Suppressor macrophage (primary cell): Measurements from ENCODE around the gene SLC47A2.

Source experiments
- DNase-seq, 4 experiments: peaks; one replicate each; pipeline ENCODE4 v3.0.0-alpha.2; 2020 to 2022

SLC47A2 gene

DNA sequence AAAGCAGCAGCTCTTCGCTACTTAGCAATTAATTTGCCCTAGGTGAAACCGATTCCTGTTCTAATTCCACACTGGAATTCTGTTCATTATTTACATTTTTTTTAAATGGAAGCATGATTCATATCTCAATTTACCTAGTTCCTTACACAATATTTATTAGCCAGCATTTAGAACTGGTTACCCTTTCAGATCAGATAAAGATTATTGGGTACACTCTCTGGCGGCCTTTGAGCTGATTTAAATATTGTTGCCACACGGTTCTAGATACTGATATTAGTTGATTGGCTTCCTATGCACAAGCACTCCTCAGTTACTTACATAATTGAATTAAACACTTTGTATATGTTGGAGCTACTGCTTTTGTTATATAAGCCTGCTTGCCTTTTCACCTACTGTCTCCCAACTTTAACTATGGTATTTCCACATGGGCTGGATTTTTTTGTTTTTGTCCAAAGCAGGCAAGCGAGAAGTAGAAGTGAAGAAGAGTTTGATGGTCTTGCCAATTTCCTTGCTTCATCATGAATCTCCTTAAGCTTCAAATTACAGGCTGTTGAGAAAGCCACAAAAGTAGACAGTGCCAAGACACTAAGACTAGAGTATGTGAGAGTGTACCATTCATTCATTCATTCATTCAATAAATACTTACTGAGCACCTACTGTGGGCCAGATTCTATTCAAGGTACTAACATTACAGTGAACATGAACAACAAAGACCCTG lies 71.7 kb downstream of the SLC47A2 start:
- DNase-seq: no peak

DNA sequence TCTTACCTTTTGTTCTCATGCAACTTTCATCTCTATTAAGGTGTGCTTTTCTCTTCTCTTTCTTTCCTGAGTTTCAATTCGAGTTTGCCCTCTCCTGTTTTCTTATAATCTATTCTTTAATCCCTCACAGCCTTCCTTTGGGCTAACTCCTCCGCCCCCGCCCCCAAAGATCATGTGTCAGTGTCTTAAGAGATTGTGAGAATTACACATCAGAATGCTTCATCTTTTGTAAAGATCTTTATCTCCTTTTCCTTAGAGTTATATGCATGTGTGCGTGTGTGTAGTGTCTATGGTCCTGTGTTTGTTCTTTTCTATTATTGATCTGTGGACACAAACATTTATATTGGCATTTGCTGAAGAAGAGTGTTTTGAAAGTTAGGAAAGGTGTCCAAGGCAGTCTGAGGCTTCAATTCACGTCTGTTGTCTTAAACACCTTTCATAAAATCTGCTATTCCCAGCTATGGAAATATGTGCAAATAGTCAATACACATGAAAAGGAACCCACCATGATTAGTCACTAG lies 74.0 kb downstream of the SLC47A2 start:
- peak in 2 of 4 experiments; percentile 31 to 46 for DNase-seq

DNA sequence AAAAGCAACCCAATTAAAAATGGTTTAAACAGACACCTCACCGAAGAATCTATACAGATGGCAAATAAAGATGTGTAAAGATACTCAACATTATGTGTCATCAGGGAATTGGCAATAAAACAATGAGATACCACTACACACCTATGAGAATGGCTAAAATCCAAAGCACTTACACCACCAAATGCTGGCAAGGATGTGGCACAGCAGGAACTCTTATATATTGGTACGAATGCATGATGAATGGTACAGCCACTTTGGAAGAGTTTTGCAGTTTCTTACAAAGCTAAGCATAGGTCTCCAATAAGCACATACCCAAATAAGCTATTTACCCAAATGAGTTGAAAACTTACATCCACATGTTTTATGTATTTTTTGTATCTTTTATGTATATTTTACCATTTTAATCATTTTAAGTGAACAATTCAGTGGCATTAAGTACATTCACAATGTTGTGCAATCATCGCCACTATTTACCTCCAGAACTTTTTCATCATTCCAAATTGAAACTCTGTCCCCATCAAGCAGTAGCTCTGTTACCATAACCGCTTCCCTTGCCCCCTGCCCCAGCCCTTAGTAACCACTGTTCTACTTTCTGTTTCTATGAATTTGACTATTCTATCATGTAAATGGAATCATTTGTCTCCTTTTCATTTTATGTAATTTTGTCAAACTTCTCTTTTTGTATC lies 74.6 kb downstream of the SLC47A2 start:
- no peak for DNase-seq

DNA sequence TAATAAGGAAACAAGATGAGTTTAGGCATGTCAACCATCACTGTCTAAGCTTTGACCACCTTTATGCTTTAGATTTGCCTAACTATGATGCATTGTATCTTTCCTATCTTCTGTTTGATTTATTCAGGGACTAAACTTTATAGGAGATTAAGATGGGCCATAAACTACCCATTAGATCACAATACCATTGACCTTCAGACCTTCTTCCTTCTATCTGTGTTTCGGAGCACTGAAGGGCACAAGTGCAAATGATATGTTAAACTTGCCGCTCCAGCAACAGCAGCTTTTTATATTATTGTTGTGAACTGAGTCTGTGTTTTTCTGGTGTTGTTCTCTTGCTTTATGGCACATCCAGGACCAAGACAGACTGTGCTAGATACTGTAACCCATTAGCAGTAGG lies 84.5 kb downstream of the SLC47A2 start:
- DNase-seq: no peak

DNA sequence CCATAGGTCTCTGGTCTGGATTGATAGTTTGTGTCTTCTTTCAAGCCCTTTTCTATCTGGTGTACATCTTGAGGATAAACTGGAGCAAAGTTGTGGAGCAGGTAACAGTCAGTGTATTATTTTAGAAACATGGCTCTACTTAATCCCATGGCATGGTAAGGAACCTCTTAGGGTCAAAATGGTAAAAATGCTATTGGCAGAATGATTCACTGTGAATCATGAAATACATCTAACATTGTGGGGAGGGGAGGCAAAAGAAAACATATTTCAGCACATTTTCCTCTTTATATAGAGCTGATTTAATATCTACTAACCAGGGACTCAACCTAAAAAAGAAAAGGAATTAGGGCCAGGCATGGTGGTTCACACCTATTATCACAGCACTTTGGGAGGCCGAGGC lies 85.7 kb downstream of the SLC47A2 start:
- DNase-seq: no peak

DNA sequence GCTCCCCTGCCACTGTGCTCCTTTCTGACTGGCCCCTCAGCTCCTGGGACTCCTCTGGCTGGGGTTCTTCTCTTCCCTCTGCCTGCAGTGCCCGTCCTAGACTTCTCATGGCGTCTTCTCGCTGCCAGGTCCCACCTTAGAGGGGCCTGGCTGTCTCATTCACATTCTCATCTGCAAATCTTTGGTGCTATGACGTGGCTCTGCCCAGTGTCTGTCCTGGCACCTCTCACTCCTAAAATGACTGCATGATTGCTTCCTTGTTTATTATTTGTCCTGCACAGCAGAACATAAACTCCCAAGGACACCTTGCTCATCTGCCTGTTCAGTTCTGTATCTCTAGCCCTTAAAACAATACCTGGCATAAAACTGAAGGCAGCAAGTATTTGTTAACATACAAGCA lies 86.3 kb downstream of the SLC47A2 start:
- no peak for DNase-seq

DNA sequence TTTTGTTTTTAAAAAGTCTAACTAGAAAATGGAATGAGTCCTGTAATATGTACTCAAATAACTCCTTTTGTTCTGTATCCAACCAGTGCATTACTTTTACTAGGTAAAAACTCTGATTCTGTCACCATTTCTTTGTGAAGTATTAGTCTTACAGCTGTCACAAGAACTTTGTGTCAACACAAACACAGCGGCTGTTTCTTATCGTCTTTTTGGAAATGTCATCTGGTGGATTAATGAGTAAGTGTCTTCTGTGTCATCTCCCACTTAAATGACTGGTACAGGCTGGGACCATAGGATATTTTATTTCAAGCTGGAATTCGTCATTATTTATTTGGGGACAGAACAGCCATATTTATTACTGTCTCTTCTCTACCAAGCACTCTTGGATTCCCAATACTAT lies 86.9 kb downstream of the SLC47A2 start:
- DNase-seq: no peak
